Measurements from ENCODE around the gene MAN1B1. TPM values are rescaled to one million over a fixed set of nuclear protein-coding genes. Genes with fewer than 3 reads are reported as not detected.

The MAN1B1 gene
- total RNA-seq, 1 experiment from 2014 or later: 46.5 TPM

- no peaks in the 10 kb centered on the region for H3K9me3 Mint-ChIP-seq (ENCODE audit: unreplicated experiment)
- H3K27me3 Mint-ChIP-seq (ENCODE audit: insufficient read depth, unreplicated experiment): peaks cover 25% of the 10 kb centered on the region
- intact Hi-C loops (cut with micrococcal nuclease): no loop called here
- no peak for DNase-seq (ENCODE audit: unreplicated experiment)
- no peaks in the 10 kb centered on the region for H3K36me3 Mint-ChIP-seq (ENCODE audit: insufficient read depth, unreplicated experiment)
- H3K4me3 Mint-ChIP-seq (ENCODE audit: unreplicated experiment): no peak within 1 kb of the TSS
- ChIA-PET POLR2A (interaction anchor here (0.5 to 2.9 kb wide), 4 partner anchors 9 to 179 kb away, joined by 3 to 12 read pairs (median 3); no protein-coding TSS in a partner anchor), CTCF (interaction anchor here (0.6 to 0.8 kb wide), 2 partner anchors 88 to 284 kb away, joined by 3 to 5 read pairs; partner anchors contain the start of gene RNF224)
- peaks cover 6% of the 10 kb centered on the region for H3K4me1 Mint-ChIP-seq (ENCODE audit: insufficient read depth, unreplicated experiment)
- no peak within 1 kb of the TSS for H3K27ac Mint-ChIP-seq (ENCODE audit: low read depth, unreplicated experiment)
- no peak for TF ChIP-seq CTCF (IDR thresholded peaks at IDR 0.05; ENCODE audit: unreplicated experiment)
- BruUV-seq (replicated peaks): no TSS peak
These were observed 52.1 kb downstream of the MAN1B1 start, which contains the start of gene GRIN1 for GRCh38 chr9:137138722-137139467. GRIN1 (plus strand) TSS chr9:137139154; CDS start chr9:137139487, 333 bp downstream.

- CTCF ChIA-PET: interaction anchor here (0.7 to 0.8 kb wide), 2 partner anchors 35 to 453 kb away, joined by 3 to 4 read pairs; no protein-coding TSS in a partner anchor
- no peak for TF ChIP-seq CTCF (IDR thresholded peaks at IDR 0.05; ENCODE audit: unreplicated experiment)
- intact Hi-C loops (cut with micrococcal nuclease): no loop called here
- POLR2A ChIA-PET: interaction anchor here (0.5 to 2.9 kb wide), 2 partner anchors 10 to 15 kb away, joined by 3 to 12 read pairs; no protein-coding TSS in a partner anchor
- H3K36me3 Mint-ChIP-seq (ENCODE audit: insufficient read depth, unreplicated experiment): no peaks in the 10 kb centered on the region
- no peak overlapping the region for H3K4me3 Mint-ChIP-seq (ENCODE audit: unreplicated experiment)
- DNase-seq (ENCODE audit: unreplicated experiment): no peak
- no peaks in the 10 kb centered on the region for H3K9me3 Mint-ChIP-seq (ENCODE audit: unreplicated experiment)
- peaks cover 6% of the 10 kb centered on the region for H3K4me1 Mint-ChIP-seq (ENCODE audit: insufficient read depth, unreplicated experiment)
- H3K27ac Mint-ChIP-seq (ENCODE audit: low read depth, unreplicated experiment): no peak overlapping the region
- H3K27me3 Mint-ChIP-seq (ENCODE audit: insufficient read depth, unreplicated experiment): peaks cover 25% of the 10 kb centered on the region
- no TSS peak for BruUV-seq (replicated peaks)
These were observed 52.8 kb downstream of the MAN1B1 start for GRCh38 chr9:137139468-137140150.

GRCh38 chr9:137140151-137141012 is 53.6 kb downstream of the MAN1B1 start:
- DNase-seq (ENCODE audit: unreplicated experiment): no peak
- no peak for TF ChIP-seq CTCF (IDR thresholded peaks at IDR 0.05; ENCODE audit: unreplicated experiment)
- BruUV-seq (replicated peaks): no TSS peak
- intact Hi-C loops (cut with micrococcal nuclease): no loop called here
- H3K27me3 Mint-ChIP-seq (ENCODE audit: insufficient read depth, unreplicated experiment): peaks cover 25% of the 10 kb centered on the region
- no peak overlapping the region for H3K4me3 Mint-ChIP-seq (ENCODE audit: unreplicated experiment)
- peaks cover 6% of the 10 kb centered on the region for H3K4me1 Mint-ChIP-seq (ENCODE audit: insufficient read depth, unreplicated experiment)
- CTCF ChIA-PET: interaction anchor here (0.5 to 0.8 kb wide), 4 partner anchors 13 to 454 kb away, joined by 3 to 4 read pairs (median 3); no protein-coding TSS in a partner anchor
- no peaks in the 10 kb centered on the region for H3K9me3 Mint-ChIP-seq (ENCODE audit: unreplicated experiment)
- no peak overlapping the region for H3K27ac Mint-ChIP-seq (ENCODE audit: low read depth, unreplicated experiment)
- H3K36me3 Mint-ChIP-seq (ENCODE audit: insufficient read depth, unreplicated experiment): no peaks in the 10 kb centered on the region
- POLR2A ChIA-PET: interaction anchor here (2.9 kb wide), 1 partner anchor 11 kb away, joined by 12 read pairs; no protein-coding TSS in a partner anchor

Data from MCF 10A (cell line).